OCI-LY1 (cell line): ENCODE measurements around the gene ATP6AP2.

Experiments
- H2AFZ ChIP-seq: fragments of 200-600 bp; sonication (generic), shearing (Covaris generic); 2 replicates; pipeline ENCODE4 v1.6.0; 2014; ENCODE audit warnings: antibody characterized with exemption, mild to moderate bottlenecking, low read length
- H3F3A ChIP-seq: fragments of 200-600 bp; sonication (generic), shearing (Covaris generic); 2 replicates; pipeline ENCODE4 v1.6.0; 2014; ENCODE audit warnings: mild to moderate bottlenecking, antibody characterized with exemption, low read length, moderate library complexity; ENCODE audit not compliant: insufficient read depth
- H3K27ac ChIP-seq: fragments of 200-600 bp; sonication (generic); 2 replicates; pipeline ENCODE4 v1.5.1; 2014; ENCODE audit warnings: low read length, mixed run types, mild to moderate bottlenecking, low read depth; ENCODE audit not compliant: poor library complexity, severe bottlenecking
- H3K27me3 ChIP-seq: fragments of 200-600 bp; sonication (generic); 2 replicates; pipeline ENCODE4 v1.6.0; 2014; ENCODE audit warnings: antibody characterized with exemption, mild to moderate bottlenecking, low read length, moderate library complexity; ENCODE audit not compliant: insufficient read depth
- H3K36me3 ChIP-seq: fragments of 200-600 bp; sonication (generic); 2 replicates; pipeline ENCODE4 v1.6.1; 2014; ENCODE audit warnings: mild to moderate bottlenecking, antibody characterized with exemption, low read length, moderate library complexity, mixed read lengths; ENCODE audit not compliant: insufficient read depth
- H3K4me1 ChIP-seq: fragments of 200-600 bp; sonication (generic); 2 replicates; pipeline ENCODE4 v1.5.1; 2014; ENCODE audit warnings: mild to moderate bottlenecking, low read length, moderate library complexity; ENCODE audit not compliant: insufficient read depth, severe bottlenecking
- H3K4me2 ChIP-seq: fragments of 200-600 bp; sonication (generic), shearing (Covaris generic); 2 replicates; pipeline ENCODE4 v1.6.1; 2014; ENCODE audit warnings: low read length
- H3K4me3 ChIP-seq: fragments of 200-600 bp; sonication (generic); 2 replicates; pipeline ENCODE4 v1.5.1; 2014; ENCODE audit warnings: low read length, low read depth, mild to moderate bottlenecking, mixed read lengths; ENCODE audit not compliant: poor library complexity, severe bottlenecking
- H3K79me2 ChIP-seq: fragments of 200-600 bp; shearing (Covaris generic); 2 replicates; pipeline ENCODE4 v1.6.1; 2016; ENCODE audit warnings: mixed run types, low read length, mixed read lengths; ENCODE audit not compliant: insufficient read depth
- H3K9ac ChIP-seq: fragments of 200-600 bp; sonication (generic), shearing (Covaris generic); 2 replicates; pipeline ENCODE4 v1.6.1; 2014; ENCODE audit warnings: mild to moderate bottlenecking, low read length, mixed read lengths
- H3K9me2 ChIP-seq: fragments of 200-600 bp; sonication (generic), shearing (Covaris generic); 2 replicates; pipeline ENCODE4 v1.6.1; 2014; ENCODE audit warnings: low read depth, mild to moderate bottlenecking, low read length, mixed read lengths
- H3K9me3 ChIP-seq: fragments of 200-600 bp; shearing (Covaris generic); 2 replicates; pipeline ENCODE4 v1.6.1; 2014; ENCODE audit warnings: low read length, mixed read lengths
- H4K20me1 ChIP-seq: fragments of 200-600 bp; sonication (generic), shearing (Covaris generic); 2 replicates; pipeline ENCODE4 v1.6.0; 2016; ENCODE audit warnings: mild to moderate bottlenecking, low read length; ENCODE audit not compliant: insufficient read depth
- EZH2 ChIP-seq: fragments of 200-600 bp; sonication (generic), shearing (Covaris generic); IDR thresholded peaks from 2 replicates; pipeline ENCODE4 v1.8.0; 2017; ENCODE audit warnings: borderline replicate concordance, mixed run types, mild to moderate bottlenecking, antibody characterized with exemption, low read length, moderate library complexity, mixed read lengths
- TF ChIP-seq, protein P1 (sequence below): fragments of 200-600 bp; sonication (generic), shearing (Covaris generic); IDR thresholded peaks from 2 replicates; pipeline ENCODE4 v1.5.1; 2017; ENCODE audit warnings: mild to moderate bottlenecking, antibody characterized with exemption, low read length, moderate library complexity, mixed read lengths

Gene ATP6AP2

GRCh38 chrX:40647307-40648197 lies 66.8 kb downstream of the ATP6AP2 start, which contains the start of gene CXorf38:
Gene CXorf38 (minus strand): TSS chrX:40647561. CDS start chrX:40647520, 41 bp downstream.
- H3K36me3 ChIP-seq, result peaks cover 5% of the 10 kb centered on the region; the same call in 1 of the 2 replicates
- peaks cover 14% of the 10 kb centered on the region for H3K79me2 ChIP-seq
- no peak within 1 kb of the TSS; the same call in 1 of the 2 replicates for H2AFZ ChIP-seq
- peak within 1 kb of the TSS; percentile 95 for H3K4me3 ChIP-seq
- no peaks in the 10 kb centered on the region for H3K9me3 ChIP-seq
- H3K4me2 ChIP-seq, result peak within 1 kb of the TSS; percentile 94
- H3F3A ChIP-seq, result no peaks in the 10 kb centered on the region
- peaks cover 23% of the 10 kb centered on the region for H3K4me1 ChIP-seq
- no peaks in the 10 kb centered on the region for H4K20me1 ChIP-seq
- TF ChIP-seq, protein P1, sequence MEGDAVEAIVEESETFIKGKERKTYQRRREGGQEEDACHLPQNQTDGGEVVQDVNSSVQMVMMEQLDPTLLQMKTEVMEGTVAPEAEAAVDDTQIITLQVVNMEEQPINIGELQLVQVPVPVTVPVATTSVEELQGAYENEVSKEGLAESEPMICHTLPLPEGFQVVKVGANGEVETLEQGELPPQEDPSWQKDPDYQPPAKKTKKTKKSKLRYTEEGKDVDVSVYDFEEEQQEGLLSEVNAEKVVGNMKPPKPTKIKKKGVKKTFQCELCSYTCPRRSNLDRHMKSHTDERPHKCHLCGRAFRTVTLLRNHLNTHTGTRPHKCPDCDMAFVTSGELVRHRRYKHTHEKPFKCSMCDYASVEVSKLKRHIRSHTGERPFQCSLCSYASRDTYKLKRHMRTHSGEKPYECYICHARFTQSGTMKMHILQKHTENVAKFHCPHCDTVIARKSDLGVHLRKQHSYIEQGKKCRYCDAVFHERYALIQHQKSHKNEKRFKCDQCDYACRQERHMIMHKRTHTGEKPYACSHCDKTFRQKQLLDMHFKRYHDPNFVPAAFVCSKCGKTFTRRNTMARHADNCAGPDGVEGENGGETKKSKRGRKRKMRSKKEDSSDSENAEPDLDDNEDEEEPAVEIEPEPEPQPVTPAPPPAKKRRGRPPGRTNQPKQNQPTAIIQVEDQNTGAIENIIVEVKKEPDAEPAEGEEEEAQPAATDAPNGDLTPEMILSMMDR, result peak; percentile 14; the same call in 1 of the 2 replicates
- TF ChIP-seq EZH2, result no peak
- no peaks in the 10 kb centered on the region for H3K27me3 ChIP-seq
- H3K9me2 ChIP-seq, result no peaks in the 10 kb centered on the region
- H3K9ac ChIP-seq, result peak within 1 kb of the TSS; percentile 86
- H3K27ac ChIP-seq, result peak within 1 kb of the TSS; percentile 73

GRCh38 chrX:40651620-40652223 lies 71.0 kb downstream of the ATP6AP2 start:
- Histone ChIP-seq H3K9me2 (no peaks in the 10 kb centered on the region), H4K20me1 (no peaks in the 10 kb centered on the region), H3K4me2 (no peak overlapping the region), H3K79me2 (no peaks in the 10 kb centered on the region), H3K9me3 (no peaks in the 10 kb centered on the region), H3K4me1 (peaks cover 8% of the 10 kb centered on the region), H3K27ac (no peak overlapping the region), H3F3A (no peaks in the 10 kb centered on the region), H3K9ac (no peak overlapping the region), H3K36me3 (peaks cover 27% of the 10 kb centered on the region), H3K4me3 (no peak overlapping the region), H2AFZ (no peak overlapping the region), H3K27me3 (no peaks in the 10 kb centered on the region)
- no peak for TF ChIP-seq EZH2
- TF ChIP-seq, protein P1, result peak; percentile 56

DNA sequence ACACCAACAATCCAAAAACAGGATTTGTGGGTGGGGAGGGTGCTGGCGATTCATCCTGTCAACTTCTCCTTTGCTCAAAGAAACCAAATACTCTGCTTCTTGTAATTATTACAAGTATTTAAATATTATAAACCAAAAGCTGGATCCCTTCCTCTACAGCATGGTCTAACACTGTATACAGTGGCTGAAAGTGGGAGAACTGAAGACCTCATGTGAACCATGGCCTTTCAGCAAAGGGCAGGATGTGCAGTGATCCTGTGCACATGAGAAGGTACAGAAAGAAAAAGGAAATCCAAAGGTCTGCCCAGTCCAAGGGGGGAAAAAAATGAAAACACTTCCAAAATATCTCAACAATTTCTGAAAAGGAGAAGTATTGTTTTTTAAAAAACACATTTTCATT lies 71.9 kb downstream of the ATP6AP2 start:
- no peak overlapping the region for H3K27ac ChIP-seq
- peaks cover 27% of the 10 kb centered on the region for H3K36me3 ChIP-seq
- peaks cover 6% of the 10 kb centered on the region for H3K4me1 ChIP-seq
- H3K4me2 ChIP-seq, result no peak overlapping the region
- H3F3A ChIP-seq, result no peaks in the 10 kb centered on the region
- TF ChIP-seq, protein P1, result no peak
- TF ChIP-seq EZH2, result no peak
- no peaks in the 10 kb centered on the region for H3K79me2 ChIP-seq
- H3K9me3 ChIP-seq, result no peaks in the 10 kb centered on the region
- no peaks in the 10 kb centered on the region for H3K9me2 ChIP-seq
- no peaks in the 10 kb centered on the region for H3K27me3 ChIP-seq
- H4K20me1 ChIP-seq, result no peaks in the 10 kb centered on the region
- H2AFZ ChIP-seq, result no peak overlapping the region
- no peak overlapping the region for H3K9ac ChIP-seq
- no peak overlapping the region for H3K4me3 ChIP-seq
